OCI-LY3 (cell line): ENCODE measurements around the gene AKR1B1.

Experiments
- H2AFZ ChIP-seq: fragments of 200-600, 300-600 bp; shearing (Covaris generic); 2 replicates; pipeline ENCODE4 v1.6.0; 2014; ENCODE audit warnings: antibody characterized with exemption, low read depth, low read length
- H3K27ac ChIP-seq: fragments of 200-600, 300-600 bp; sonication (generic); 2 replicates; pipeline ENCODE4 v1.5.1; 2014; ENCODE audit warnings: mild to moderate bottlenecking, low read length, moderate library complexity, mixed read lengths
- H3K27me3 ChIP-seq: fragments of 200-600, 300-600 bp; sonication (generic); 2 replicates; pipeline ENCODE4 v1.6.1; 2014; ENCODE audit warnings: low read depth, low read length, mixed read lengths
- H3K36me3 ChIP-seq: fragments of 200-600, 300-600 bp; sonication (generic); replicated peaks from 2 replicates; pipeline ENCODE3; 2014; ENCODE audit warnings: low read depth, low read length, mixed read lengths
- H3K4me1 ChIP-seq: fragments of 300-600, 200-600 bp; sonication (generic); 2 replicates; pipeline ENCODE4 v1.6.1; 2014; ENCODE audit warnings: low read length, mixed read lengths
- H3K4me2 ChIP-seq: fragments of 200-600, 300-600 bp; sonication (generic); 2 replicates; pipeline ENCODE4 v1.6.1; 2014; ENCODE audit warnings: low read length, mixed read lengths
- H3K4me3 ChIP-seq: fragments of 300-600, 200-600 bp; sonication (generic); 2 replicates; pipeline ENCODE4 v1.5.1; 2014; ENCODE audit warnings: antibody characterized with exemption, mild to moderate bottlenecking, low read length, moderate library complexity
- H3K79me2 ChIP-seq: fragments of 300-600, 200-600 bp; shearing (Covaris generic); 2 replicates; pipeline ENCODE4 v1.6.1; 2014; ENCODE audit warnings: mild to moderate bottlenecking, low read length, mixed read lengths
- H3K9ac ChIP-seq: fragments of 300-600, 200-600 bp; shearing (Covaris generic); 2 replicates; pipeline ENCODE4 v1.6.0; 2014; ENCODE audit warnings: mild to moderate bottlenecking, low read length, moderate library complexity
- H3K9me3 ChIP-seq: fragments of 200-600, 300-600 bp; shearing (Covaris generic); 2 replicates; pipeline ENCODE4 v1.6.1; 2014; ENCODE audit warnings: low read length, mixed read lengths; ENCODE audit not compliant: insufficient read depth
- H4K20me1 ChIP-seq: fragments of 200-600, 300-600 bp; sonication (generic); 2 replicates; pipeline ENCODE4 v1.6.1; 2016; ENCODE audit warnings: low read length, mixed read lengths; ENCODE audit not compliant: insufficient read depth
- CTCF ChIP-seq: fragments of 200-600, 300-600 bp; sonication (generic); IDR thresholded peaks from 2 replicates; pipeline ENCODE4 v1.5.1; 2014; ENCODE audit warnings: antibody characterized with exemption, low read length, low read depth
- EZH2phosphoT487 ChIP-seq: fragments of 200-600 bp; shearing (Covaris generic); IDR thresholded peaks from 2 replicates; pipeline ENCODE4 v1.6.1; 2018; ENCODE audit warnings: antibody characterized with exemption, mixed run types, low read depth

Gene AKR1B1

GRCh38 chr7:134431815-134432214 is 27.1 kb downstream of the AKR1B1 start:
- no peak for TF ChIP-seq CTCF
- TF ChIP-seq EZH2phosphoT487, result no peak
- peaks cover 22% of the 10 kb centered on the region for H3K27me3 ChIP-seq
- H3K36me3 ChIP-seq, result no peaks in the 10 kb centered on the region
- H3K4me2 ChIP-seq, result peak overlapping the region; percentile 89
- no peak overlapping the region for H3K27ac ChIP-seq
- H3K79me2 ChIP-seq, result no peaks in the 10 kb centered on the region
- peaks cover 26% of the 10 kb centered on the region for H3K4me1 ChIP-seq
- peak overlapping the region; percentile 75 for H3K4me3 ChIP-seq
- no peaks in the 10 kb centered on the region for H3K9me3 ChIP-seq
- H4K20me1 ChIP-seq, result no peaks in the 10 kb centered on the region
- peak overlapping the region; percentile 88; the same call in 1 of the 2 replicates for H2AFZ ChIP-seq
- H3K9ac ChIP-seq, result no peak overlapping the region

GRCh38 chr7:134429481-134429880 is 29.4 kb downstream of the AKR1B1 start:
- no peaks in the 10 kb centered on the region for H3K79me2 ChIP-seq
- no peaks in the 10 kb centered on the region for H4K20me1 ChIP-seq
- H3K27ac ChIP-seq, result no peak overlapping the region
- peaks cover 26% of the 10 kb centered on the region for H3K4me1 ChIP-seq
- H2AFZ ChIP-seq, result no peak overlapping the region
- no peaks in the 10 kb centered on the region for H3K36me3 ChIP-seq
- TF ChIP-seq CTCF, result no peak
- TF ChIP-seq EZH2phosphoT487, result no peak
- no peak overlapping the region for H3K9ac ChIP-seq
- peaks cover 22% of the 10 kb centered on the region for H3K27me3 ChIP-seq
- H3K4me3 ChIP-seq, result peak overlapping the region; percentile 46
- H3K4me2 ChIP-seq, result peak overlapping the region; percentile 60
- H3K9me3 ChIP-seq, result no peaks in the 10 kb centered on the region

GRCh38 chr7:134428942-134429341 is 30.0 kb downstream of the AKR1B1 start:
- Histone ChIP-seq H3K9ac (no peak overlapping the region), H3K27ac (no peak overlapping the region), H2AFZ (no peak overlapping the region), H3K4me1 (peaks cover 26% of the 10 kb centered on the region), H3K36me3 (no peaks in the 10 kb centered on the region), H3K9me3 (no peaks in the 10 kb centered on the region), H3K27me3 (peaks cover 22% of the 10 kb centered on the region), H3K79me2 (no peaks in the 10 kb centered on the region), H3K4me2 (peak overlapping the region; percentile 60), H4K20me1 (no peaks in the 10 kb centered on the region), H3K4me3 (no peak overlapping the region; the same call in 1 of the 2 replicates)
- TF ChIP-seq CTCF (no peak), EZH2phosphoT487 (no peak)

GRCh38 chr7:134427896-134428295 is 31.0 kb downstream of the AKR1B1 start:
- H3K27ac ChIP-seq, result no peak overlapping the region
- H3K4me1 ChIP-seq, result peaks cover 17% of the 10 kb centered on the region
- H3K4me2 ChIP-seq, result no peak overlapping the region
- no peaks in the 10 kb centered on the region for H3K9me3 ChIP-seq
- H3K36me3 ChIP-seq, result no peaks in the 10 kb centered on the region
- no peak for TF ChIP-seq EZH2phosphoT487
- TF ChIP-seq CTCF, result no peak
- no peak overlapping the region for H3K4me3 ChIP-seq
- peaks cover 22% of the 10 kb centered on the region for H3K27me3 ChIP-seq
- H2AFZ ChIP-seq, result no peak overlapping the region
- no peaks in the 10 kb centered on the region for H4K20me1 ChIP-seq
- H3K9ac ChIP-seq, result no peak overlapping the region
- no peaks in the 10 kb centered on the region for H3K79me2 ChIP-seq
